ENCODE results near the gene SATB2. TPM values are rescaled to one million over a fixed set of nuclear protein-coding genes. Genes with fewer than 3 reads are reported as not detected.

The SATB2 gene
- total and polyA plus RNA-seq, 10 donors, result 0.39 to 3.0 (median 2.6) TPM

DNA sequence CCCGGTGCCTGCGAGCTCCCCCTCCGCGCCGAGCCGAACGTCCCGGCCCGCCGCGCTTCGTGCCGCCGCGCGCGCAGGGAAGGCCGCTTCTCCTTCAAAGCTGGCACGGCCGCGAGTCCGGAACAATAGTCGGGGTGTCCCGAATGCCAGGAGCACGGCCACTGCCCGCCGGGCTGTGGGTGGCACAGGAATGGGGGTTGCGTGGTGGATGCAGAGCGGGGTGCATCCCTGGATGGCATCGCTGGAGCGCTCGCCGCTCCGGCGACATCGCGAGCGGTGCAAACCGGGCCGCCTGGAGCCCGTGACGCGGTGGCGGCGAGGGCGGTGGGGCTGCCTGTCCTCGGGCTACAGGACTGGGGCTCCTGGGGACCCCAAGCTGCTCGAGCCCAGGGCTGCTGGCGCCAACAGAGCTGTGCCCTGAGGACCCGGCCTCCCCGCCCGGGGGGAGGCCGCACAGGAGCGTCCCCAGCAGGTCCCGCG is 1.1 kb upstream of the SATB2 start:
- H3K27ac ChIP-seq, result peak overlapping the region in 7 of 8 donors; percentile 63 to 83 (median 70)
- peak overlapping the region; percentile 73 to 98 (median 90) for H3K4me3 ChIP-seq
- peaks cover 29 to 72% (median 57%) of the 10 kb centered on the region in 6 donors for H3K4me1 ChIP-seq
- no peaks in the 10 kb centered on the region for H3K36me3 ChIP-seq
- H3K9me3 ChIP-seq, result peaks cover 0 to 18% (median 0%) of the 10 kb centered on the region in 8 donors
- H3K27me3 ChIP-seq (replicated peaks in 1 of 7), result peaks cover 31 to 100% (median 81%) of the 10 kb centered on the region in 7 donors
- peak; percentile 86 for DNase-seq
- WGBS, 5 donors, result 0 to 2% (median 0%) methylated on average over 2 to 56 of the region's 56 CpGs
- intact Hi-C loops (cut with DNase I; ENCODE audit: low total_unique reads), result no loop called here
- TF ChIP-seq, protein P1, sequence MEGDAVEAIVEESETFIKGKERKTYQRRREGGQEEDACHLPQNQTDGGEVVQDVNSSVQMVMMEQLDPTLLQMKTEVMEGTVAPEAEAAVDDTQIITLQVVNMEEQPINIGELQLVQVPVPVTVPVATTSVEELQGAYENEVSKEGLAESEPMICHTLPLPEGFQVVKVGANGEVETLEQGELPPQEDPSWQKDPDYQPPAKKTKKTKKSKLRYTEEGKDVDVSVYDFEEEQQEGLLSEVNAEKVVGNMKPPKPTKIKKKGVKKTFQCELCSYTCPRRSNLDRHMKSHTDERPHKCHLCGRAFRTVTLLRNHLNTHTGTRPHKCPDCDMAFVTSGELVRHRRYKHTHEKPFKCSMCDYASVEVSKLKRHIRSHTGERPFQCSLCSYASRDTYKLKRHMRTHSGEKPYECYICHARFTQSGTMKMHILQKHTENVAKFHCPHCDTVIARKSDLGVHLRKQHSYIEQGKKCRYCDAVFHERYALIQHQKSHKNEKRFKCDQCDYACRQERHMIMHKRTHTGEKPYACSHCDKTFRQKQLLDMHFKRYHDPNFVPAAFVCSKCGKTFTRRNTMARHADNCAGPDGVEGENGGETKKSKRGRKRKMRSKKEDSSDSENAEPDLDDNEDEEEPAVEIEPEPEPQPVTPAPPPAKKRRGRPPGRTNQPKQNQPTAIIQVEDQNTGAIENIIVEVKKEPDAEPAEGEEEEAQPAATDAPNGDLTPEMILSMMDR (IDR thresholded peaks at IDR 0.05 in 8 of 11, conservative IDR thresholded peaks at IDR 0.05 in 3 of 11), result no peak
- TF ChIP-seq POLR2AphosphoS5 (IDR thresholded peaks at IDR 0.05), result no peak
- no peak for TF ChIP-seq POLR2A (IDR thresholded peaks at IDR 0.05)

DNA sequence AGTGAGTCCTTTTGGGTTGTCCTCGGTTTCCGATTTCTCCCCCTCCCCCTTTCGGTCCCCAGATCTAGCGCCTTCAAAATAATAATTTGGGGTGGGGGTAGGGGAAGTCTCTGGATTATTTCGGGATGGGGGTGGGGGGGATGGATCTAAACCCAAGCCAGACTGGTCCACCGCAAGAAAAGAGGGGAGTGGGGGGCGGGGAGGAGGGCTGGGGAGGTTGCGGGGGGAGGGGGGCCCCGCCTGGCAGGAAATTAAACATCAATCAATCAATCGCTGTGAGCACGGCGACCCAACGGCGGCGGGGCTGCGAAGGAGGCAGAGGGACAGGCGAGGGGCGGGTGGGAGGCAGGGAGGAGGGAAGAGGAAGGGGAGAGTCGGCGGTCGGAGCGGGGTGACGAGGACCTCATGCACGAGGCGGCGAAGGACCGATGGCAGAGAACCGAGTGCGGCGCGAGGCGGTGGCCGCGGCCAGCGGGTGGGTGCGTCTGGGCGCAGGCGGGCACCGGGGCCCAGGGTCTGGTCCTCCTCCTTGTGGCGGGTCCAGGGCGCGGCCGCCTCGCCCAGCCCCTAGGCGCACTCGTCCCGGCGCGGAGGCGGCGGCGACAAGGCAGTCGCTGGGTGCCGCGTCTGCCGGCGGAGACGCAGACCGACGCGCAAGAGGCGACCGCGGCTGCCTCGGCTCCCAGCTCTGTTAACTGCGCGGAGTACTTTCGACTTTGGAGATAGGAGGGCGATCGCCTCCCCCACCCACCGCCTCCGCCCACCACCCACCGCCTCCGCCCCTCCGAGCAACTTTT is 468 bp upstream of the SATB2 start:
- peaks cover 0 to 18% (median 0%) of the 10 kb centered on the region in 8 donors for H3K9me3 ChIP-seq
- peak overlapping the region; percentile 73 to 98 (median 90) for H3K4me3 ChIP-seq
- TF ChIP-seq POLR2A (IDR thresholded peaks at IDR 0.05) (no peak), POLR2AphosphoS5 (IDR thresholded peaks at IDR 0.05) (no peak)
- TF ChIP-seq, protein P1 (IDR thresholded peaks at IDR 0.05 in 8 of 11, conservative IDR thresholded peaks at IDR 0.05 in 3 of 11), result no peak
- 1 to 2% (median 1%) methylated on average over 42 to 75 of the region's 75 CpGs for WGBS, 5 donors
- no peaks in the 10 kb centered on the region for H3K36me3 ChIP-seq
- DNase-seq, result peak; percentile 84
- intact Hi-C loops (cut with DNase I; ENCODE audit: low total_unique reads), result no loop called here
- H3K4me1 ChIP-seq, result peaks cover 24 to 66% (median 50%) of the 10 kb centered on the region in 6 donors
- H3K27ac ChIP-seq, result peak overlapping the region in 6 of 8 donors; percentile 63 to 83 (median 71)
- H3K27me3 ChIP-seq (replicated peaks in 1 of 7), result peaks cover 29 to 100% (median 81%) of the 10 kb centered on the region in 7 donors

DNA sequence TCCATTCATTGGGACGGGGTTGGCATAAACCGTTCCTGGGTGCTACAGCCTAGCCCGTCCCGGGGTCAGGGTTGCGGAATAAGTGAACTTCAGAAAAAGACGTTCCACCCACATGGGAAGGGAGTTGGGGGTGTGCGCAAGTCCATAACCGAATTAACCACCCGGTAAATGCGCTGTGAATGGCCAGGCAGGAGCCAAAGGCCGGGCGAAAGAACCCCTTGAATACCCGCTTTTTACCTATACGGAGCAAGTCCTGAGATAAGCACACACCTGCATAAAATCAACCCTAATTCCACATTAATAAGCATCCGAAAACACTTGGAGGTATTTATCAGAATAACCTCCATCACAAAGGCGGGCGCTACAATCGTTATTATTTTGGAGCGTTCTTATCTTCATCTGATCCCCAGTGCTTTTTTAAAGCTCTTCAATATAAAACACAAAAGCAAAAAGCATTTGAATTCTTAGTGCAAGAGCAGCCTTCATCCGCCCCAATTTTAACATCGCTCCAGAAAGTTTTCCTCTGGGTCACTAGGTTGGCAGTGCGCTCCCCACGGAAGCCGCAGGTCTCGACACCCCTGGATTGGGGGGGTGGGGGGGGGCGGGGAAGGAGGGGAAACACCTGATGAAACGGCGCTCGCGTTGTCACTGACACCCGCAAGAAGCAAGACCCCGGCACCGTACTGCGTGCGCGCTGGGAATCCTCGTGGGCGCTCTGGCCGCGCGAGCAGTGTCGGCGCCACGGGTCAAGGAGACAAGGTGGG is 1.2 kb downstream of the SATB2 start:
- H3K27me3 ChIP-seq (replicated peaks in 1 of 7), result peaks cover 14 to 100% (median 77%) of the 10 kb centered on the region in 7 donors
- intact Hi-C loops (cut with DNase I; ENCODE audit: low total_unique reads), result no loop called here
- peak overlapping the region in 6 of 8 donors; percentile 73 to 98 (median 90) for H3K4me3 ChIP-seq
- DNase-seq, result no peak
- H3K9me3 ChIP-seq, result peaks cover 0 to 4% (median 0%) of the 10 kb centered on the region in 8 donors
- peaks cover 24 to 49% (median 40%) of the 10 kb centered on the region in 6 donors for H3K4me1 ChIP-seq
- WGBS, 5 donors, result 6 to 7% (median 7%) methylated on average over 38 to 44 of the region's 44 CpGs
- no peaks in the 10 kb centered on the region for H3K36me3 ChIP-seq
- H3K27ac ChIP-seq, result no peak overlapping the region
- no peak for TF ChIP-seq POLR2A (IDR thresholded peaks at IDR 0.05)
- TF ChIP-seq, protein P1 (IDR thresholded peaks at IDR 0.05 in 8 of 11, conservative IDR thresholded peaks at IDR 0.05 in 3 of 11), result no peak
- TF ChIP-seq POLR2AphosphoS5 (IDR thresholded peaks at IDR 0.05), result peak in 1 of 3 donors; percentile 28

Measured in spleen (tissue), 11 donors.